Hepatocyte (in vitro differentiated cells): Measurements from ENCODE around the gene MCAT. TPM values are rescaled to one million over a fixed set of nuclear protein-coding genes. Genes with fewer than 3 reads are reported as not detected.

ENCODE experiments used
- DNase-seq: peaks from one replicate; pipeline ENCODE4 v3.0.0-alpha.2; 2016; ENCODE audit warnings: low spot score
- H2AFZ ChIP-seq: fragments of 200-600 bp; sonication (generic); 2 replicates; pipeline ENCODE4 v1.6.0; 2016; ENCODE audit warnings: antibody characterized with exemption, mild to moderate bottlenecking
- H3K27ac ChIP-seq: fragments of 200-600 bp; sonication (generic); 2 replicates; pipeline ENCODE4 v1.5.1; 2016; ENCODE audit warnings: mild to moderate bottlenecking
- H3K27me3 ChIP-seq: fragments of 200-600 bp; sonication (generic); 2 replicates; pipeline ENCODE4 v1.6.1; 2016
- H3K36me3 ChIP-seq: fragments of 200-600 bp; sonication (generic); replicated peaks from 2 replicates; pipeline ENCODE4 v1.5.1; 2016; ENCODE audit warnings: low read depth; ENCODE audit not compliant: insufficient read depth
- H3K4me1 ChIP-seq: fragments of 200-600 bp; sonication (generic); 2 replicates; pipeline ENCODE4 v1.5.1; 2016; ENCODE audit warnings: mild to moderate bottlenecking, moderate library complexity; ENCODE audit not compliant: insufficient read depth
- H3K4me2 ChIP-seq: fragments of 200-600 bp; sonication (generic); 2 replicates; pipeline ENCODE4 v1.6.0; 2016
- H3K4me3 ChIP-seq: fragments of 200-600 bp; sonication (generic); 2 replicates; pipeline ENCODE4 v1.5.1; 2016; ENCODE audit warnings: mild to moderate bottlenecking
- H3K79me2 ChIP-seq: fragments of 200-600 bp; sonication (generic); 2 replicates; pipeline ENCODE4 v1.6.0; 2017; ENCODE audit warnings: mild to moderate bottlenecking
- H3K9me2 ChIP-seq: fragments of 200-600 bp; sonication (generic); replicated peaks from 2 replicates; pipeline ENCODE4 v1.6.0; 2017; ENCODE audit warnings: mild to moderate bottlenecking; ENCODE audit not compliant: insufficient read depth
- H3K9me3 ChIP-seq: fragments of 200-600 bp; sonication (generic); 2 replicates; pipeline ENCODE4 v1.5.1; 2016; ENCODE audit warnings: low read depth, mild to moderate bottlenecking
- H4K20me1 ChIP-seq: fragments of 200-600 bp; sonication (generic); 2 replicates; pipeline ENCODE4 v1.6.0; 2016; ENCODE audit warnings: mild to moderate bottlenecking; ENCODE audit not compliant: insufficient read depth, poor library complexity, severe bottlenecking
- EZH2 ChIP-seq: fragments of 200-600 bp; sonication (generic); IDR thresholded peaks from 2 replicates; pipeline ENCODE4 v1.6.1; 2016; ENCODE audit warnings: antibody characterized with exemption, mild to moderate bottlenecking, borderline replicate concordance
- EZH2phosphoT487 ChIP-seq: fragments of 200-600 bp; sonication (generic); IDR thresholded peaks from one replicate; pipeline ENCODE4 v1.6.1; 2018; ENCODE audit warnings: antibody characterized with exemption, mild to moderate bottlenecking, low read depth, moderate library complexity; ENCODE audit not compliant: unreplicated experiment, severe bottlenecking
- WGBS: methylation state at CpG from one replicate; pipeline ENCODE4 v1.1.6; 2016; ENCODE audit warnings: low lambda C conversion rate; ENCODE audit errors: missing lambda C conversion rate; 5-methylcytosine and 5-hydroxymethylcytosine counted together
- polyA plus RNA-seq: library from polyadenylated mRNA; unstranded; fragments of >200 nt; fragmentation: Nextera tagmentation; extraction: Ambion mirVana; gene quantifications from 2 replicates; pipeline ENCODE4 v1.2.1, GENCODE V29; 2016
- total RNA-seq: library from RNA; depleted of rRNA; stranded (reverse); fragments of >200 nt; gene quantifications from 2 replicates; pipeline ENCODE4 v1.2.3, GENCODE V29; 2014
- TF ChIP-seq, protein P1 (sequence below): fragments of 200-600 bp; sonication (generic); IDR thresholded peaks from 2 replicates; pipeline ENCODE4 v1.5.1; 2016; ENCODE audit warnings: antibody characterized with exemption, mild to moderate bottlenecking; ENCODE audit not compliant: poor library complexity

Gene MCAT
- total and polyA plus RNA-seq, 2 experiments from 2014 or later = 16.9 to 24.9 TPM

DNA sequence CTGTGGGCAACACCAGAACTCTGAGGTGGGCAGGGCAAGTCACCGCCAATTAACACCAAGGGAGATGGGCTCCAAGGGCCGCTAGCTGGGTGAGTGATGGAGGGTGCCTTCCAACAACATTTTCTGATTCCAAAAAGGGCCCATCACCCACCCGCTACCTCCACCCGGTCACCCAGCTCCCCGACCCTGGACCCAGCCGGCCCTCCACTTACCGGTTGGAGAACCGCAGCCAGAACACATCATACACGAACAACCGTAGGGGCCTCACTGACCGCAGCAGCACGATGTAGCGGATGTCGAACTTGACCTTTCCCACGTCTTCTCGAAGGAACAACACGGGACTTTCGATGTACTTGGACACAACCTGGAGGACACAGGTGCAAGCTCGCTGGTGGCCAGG lies 29.0 kb upstream of the MCAT start:
- Histone ChIP-seq H3K4me2 (no peak overlapping the region), H3K79me2 (no peaks in the 10 kb centered on the region), H3K4me1 (no peaks in the 10 kb centered on the region), H3K27ac (no peak overlapping the region), H3K27me3 (no peaks in the 10 kb centered on the region), H4K20me1 (no peaks in the 10 kb centered on the region), H2AFZ (no peak overlapping the region), H3K9me2 (no peaks in the 10 kb centered on the region), H3K4me3 (no peak overlapping the region), H3K9me3 (no peaks in the 10 kb centered on the region), H3K36me3 (no peaks in the 10 kb centered on the region)
- no peak for DNase-seq
- TF ChIP-seq, protein P1, sequence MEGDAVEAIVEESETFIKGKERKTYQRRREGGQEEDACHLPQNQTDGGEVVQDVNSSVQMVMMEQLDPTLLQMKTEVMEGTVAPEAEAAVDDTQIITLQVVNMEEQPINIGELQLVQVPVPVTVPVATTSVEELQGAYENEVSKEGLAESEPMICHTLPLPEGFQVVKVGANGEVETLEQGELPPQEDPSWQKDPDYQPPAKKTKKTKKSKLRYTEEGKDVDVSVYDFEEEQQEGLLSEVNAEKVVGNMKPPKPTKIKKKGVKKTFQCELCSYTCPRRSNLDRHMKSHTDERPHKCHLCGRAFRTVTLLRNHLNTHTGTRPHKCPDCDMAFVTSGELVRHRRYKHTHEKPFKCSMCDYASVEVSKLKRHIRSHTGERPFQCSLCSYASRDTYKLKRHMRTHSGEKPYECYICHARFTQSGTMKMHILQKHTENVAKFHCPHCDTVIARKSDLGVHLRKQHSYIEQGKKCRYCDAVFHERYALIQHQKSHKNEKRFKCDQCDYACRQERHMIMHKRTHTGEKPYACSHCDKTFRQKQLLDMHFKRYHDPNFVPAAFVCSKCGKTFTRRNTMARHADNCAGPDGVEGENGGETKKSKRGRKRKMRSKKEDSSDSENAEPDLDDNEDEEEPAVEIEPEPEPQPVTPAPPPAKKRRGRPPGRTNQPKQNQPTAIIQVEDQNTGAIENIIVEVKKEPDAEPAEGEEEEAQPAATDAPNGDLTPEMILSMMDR = no peak
- TF ChIP-seq EZH2phosphoT487 (no peak), EZH2 (no peak)
- 94% methylated on average over 19 of the region's 19 CpGs for WGBS

- no peaks in the 10 kb centered on the region for H3K79me2 ChIP-seq
- H3K9me3 ChIP-seq = no peaks in the 10 kb centered on the region
- no peaks in the 10 kb centered on the region for H3K4me1 ChIP-seq
- H3K4me2 ChIP-seq = no peak overlapping the region
- TF ChIP-seq, protein P1 = no peak
- TF ChIP-seq EZH2 (no peak), EZH2phosphoT487 (no peak)
- H3K27me3 ChIP-seq = no peaks in the 10 kb centered on the region
- H2AFZ ChIP-seq = no peak overlapping the region
- H3K27ac ChIP-seq = no peak overlapping the region
- no peaks in the 10 kb centered on the region for H3K36me3 ChIP-seq
- no peaks in the 10 kb centered on the region for H4K20me1 ChIP-seq
- no peaks in the 10 kb centered on the region for H3K9me2 ChIP-seq
- H3K4me3 ChIP-seq = no peak overlapping the region
- DNase-seq = no peak
- WGBS = 91% methylated on average over 12 of the region's 12 CpGs
Measured at GRCh38 chr22:43171607-43172006, 28.4 kb upstream of the MCAT start.

GRCh38 chr22:43171019-43171491 lies 27.9 kb upstream of the MCAT start:
- no peak overlapping the region for H3K27ac ChIP-seq
- TF ChIP-seq EZH2 = no peak
- TF ChIP-seq EZH2phosphoT487 = no peak
- TF ChIP-seq, protein P1 = no peak

DNA sequence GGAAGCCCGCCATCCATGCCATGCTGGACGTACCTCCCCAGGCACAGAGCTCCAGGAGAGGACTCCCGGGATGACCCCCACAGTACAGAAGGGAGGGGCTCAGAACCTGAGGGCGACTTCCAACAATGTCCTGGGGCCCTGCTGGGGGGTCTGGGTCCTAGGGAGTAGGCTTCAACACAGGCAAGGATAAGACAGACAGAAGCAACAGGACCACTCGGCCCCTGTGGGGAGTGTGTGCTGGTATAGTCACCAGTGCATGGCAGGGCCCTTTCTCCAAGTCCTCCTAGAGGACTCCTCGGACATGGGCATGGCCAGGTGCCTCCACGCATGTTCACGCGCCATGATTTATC lies 26.9 kb upstream of the MCAT start:
- H3K36me3 ChIP-seq = no peaks in the 10 kb centered on the region

More at GRCh38 chr22:43171019-43171491, 27.9 kb upstream of the MCAT start:
- WGBS = 90% methylated on average over 14 of the region's 14 CpGs
- no peak for DNase-seq
- no peak overlapping the region for H2AFZ ChIP-seq
- H3K9me2 ChIP-seq = no peaks in the 10 kb centered on the region
- no peak overlapping the region for H3K4me3 ChIP-seq
- H3K36me3 ChIP-seq = no peaks in the 10 kb centered on the region
- H3K9me3 ChIP-seq = no peaks in the 10 kb centered on the region
- H3K79me2 ChIP-seq = no peaks in the 10 kb centered on the region
- no peaks in the 10 kb centered on the region for H3K4me1 ChIP-seq
- H3K27me3 ChIP-seq = no peaks in the 10 kb centered on the region
- no peak overlapping the region for H3K4me2 ChIP-seq
- H4K20me1 ChIP-seq = no peaks in the 10 kb centered on the region

More for the DNA sequence above, 26.9 kb upstream of the MCAT start:
- no peak overlapping the region for H3K4me2 ChIP-seq
- no peak for DNase-seq
- no peaks in the 10 kb centered on the region for H3K27me3 ChIP-seq
- no peaks in the 10 kb centered on the region for H3K79me2 ChIP-seq
- H3K4me1 ChIP-seq = no peaks in the 10 kb centered on the region
- TF ChIP-seq EZH2 (no peak), EZH2phosphoT487 (no peak)
- TF ChIP-seq, protein P1 = no peak
- H2AFZ ChIP-seq = no peak overlapping the region
- no peaks in the 10 kb centered on the region for H4K20me1 ChIP-seq
- no peak overlapping the region for H3K4me3 ChIP-seq
- 97% methylated on average over 9 of the region's 9 CpGs for WGBS
- no peaks in the 10 kb centered on the region for H3K9me3 ChIP-seq
- no peak overlapping the region for H3K27ac ChIP-seq
- no peaks in the 10 kb centered on the region for H3K9me2 ChIP-seq
